Measurements from ENCODE around the gene FCRLA.

GRCh38 chr1:161747801-161748200 lies 40.8 kb downstream of the FCRLA start:
- TF ChIP-seq POLR2A (IDR thresholded peaks at IDR 0.05) (no peak), CTCF (IDR thresholded peaks at IDR 0.05 in 4 of 5, conservative IDR thresholded peaks at IDR 0.05 in 1 of 5) (no peak)
